Mesendoderm (in vitro differentiated cells): ENCODE data around the gene VIPR2.
"Not testable (repeated sequence)": the region's sequence is repeated elsewhere in the genome, so short reads cannot be mapped to it uniquely, and the experiment has no call there.

ENCODE experiments used
- DNase-seq: peaks from one replicate; pipeline ENCODE4 v3.0.0; 2013
- H2AK5ac ChIP-seq: 2 replicates; pipeline ENCODE4 v1.6.1; 2013; ENCODE audit warnings: low read length, inconsistent platforms
- H2BK120ac ChIP-seq: 2 replicates; pipeline ENCODE4 v1.6.1; 2013; ENCODE audit warnings: low read depth, mild to moderate bottlenecking, low read length, moderate library complexity, mixed read lengths
- H2BK15ac ChIP-seq: replicated peaks from 2 replicates; pipeline ENCODE4 v1.6.1; 2013; ENCODE audit warnings: low read depth, mild to moderate bottlenecking, moderate library complexity
- H2BK5ac ChIP-seq: 2 replicates; pipeline ENCODE4 v1.6.1; 2013; ENCODE audit warnings: low read length, inconsistent platforms
- H3K18ac ChIP-seq: 2 replicates; pipeline ENCODE4 v1.6.1; 2013; ENCODE audit warnings: mild to moderate bottlenecking, low read length, mixed read lengths
- H3K23ac ChIP-seq: one replicate; pipeline ENCODE4 v1.6.1; 2013; ENCODE audit warnings: low read length
- H3K27ac ChIP-seq: 2 replicates; pipeline ENCODE4 v1.5.1; 2013; ENCODE audit warnings: low read depth, mild to moderate bottlenecking, inconsistent platforms, low read length, moderate library complexity
- H3K27me3 ChIP-seq: 2 replicates; pipeline ENCODE4 v1.6.1; 2013; ENCODE audit warnings: low read length, control low read depth, mild to moderate bottlenecking, inconsistent platforms; ENCODE audit not compliant: insufficient read depth, poor library complexity
- H3K36me3 ChIP-seq: 2 replicates; pipeline ENCODE4 v1.6.1; 2013; ENCODE audit warnings: low read length, inconsistent platforms; ENCODE audit not compliant: control insufficient read depth, insufficient read depth
- H3K4ac ChIP-seq: one replicate; pipeline ENCODE4 v1.6.1; 2013; ENCODE audit warnings: low read depth, mild to moderate bottlenecking, low read length, moderate library complexity
- H3K4me1 ChIP-seq: 2 replicates; pipeline ENCODE4 v1.6.1; 2013; ENCODE audit warnings: low read depth, low read length, inconsistent platforms; ENCODE audit not compliant: control insufficient read depth
- H3K4me2 ChIP-seq: 2 replicates; pipeline ENCODE4 v1.6.1; 2013; ENCODE audit warnings: low read length
- H3K4me3 ChIP-seq: 2 replicates; pipeline ENCODE4 v1.5.1; 2013; ENCODE audit warnings: mild to moderate bottlenecking, low read length
- H3K56ac ChIP-seq: one replicate; pipeline ENCODE4 v1.6.1; 2013; ENCODE audit warnings: low read length
- H3K79me1 ChIP-seq: 2 replicates; pipeline ENCODE4 v1.6.1; 2013; ENCODE audit warnings: low read length, inconsistent platforms
- H3K79me2 ChIP-seq: 2 replicates; pipeline ENCODE4 v1.6.1; 2013; ENCODE audit warnings: mild to moderate bottlenecking, low read length; ENCODE audit not compliant: control insufficient read depth, insufficient read depth
- H3K9ac ChIP-seq: 2 replicates; pipeline ENCODE4 v1.6.1; 2013; ENCODE audit warnings: low read length, inconsistent platforms
- H4K5ac ChIP-seq: one replicate; pipeline ENCODE4 v1.6.1; 2013; ENCODE audit warnings: low read length
- H4K8ac ChIP-seq: one replicate; pipeline ENCODE4 v1.6.1; 2013; ENCODE audit warnings: low read depth, mild to moderate bottlenecking, control low read depth, low read length, moderate library complexity
- WGBS: extraction: QIAGEN DNeasy Blood & Tissue Kit; methylation state at CpG from one replicate; pipeline ENCODE4 v1.1.7; 2013; ENCODE audit warnings: low lambda C conversion rate, missing lambda C conversion rate; ENCODE audit not compliant: insufficient coverage; ENCODE audit errors: extremely low coverage; 5-methylcytosine and 5-hydroxymethylcytosine counted together

VIPR2 gene

DNA sequence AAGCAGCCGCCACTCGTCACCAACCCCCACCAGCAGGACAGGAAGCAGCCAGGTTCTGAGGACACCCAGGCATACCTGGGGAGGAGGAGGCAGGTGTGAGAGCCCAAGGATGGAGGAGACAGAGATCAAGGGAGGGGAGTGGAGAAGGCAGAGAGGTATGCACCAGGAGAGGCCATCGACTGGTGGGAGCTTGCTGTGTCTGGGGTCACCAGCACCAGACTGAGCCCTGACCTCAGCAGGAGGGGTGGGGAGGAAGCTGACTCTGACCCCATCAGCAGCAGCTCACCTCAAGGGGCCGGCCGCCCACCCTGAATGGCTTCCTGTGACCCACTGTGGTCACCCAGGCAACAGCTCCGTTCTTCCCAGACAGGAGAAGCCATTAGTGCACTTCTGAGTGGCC, 7.8 kb downstream of the VIPR2 start:
- Histone ChIP-seq H3K4me1 (peaks cover 4% of the 10 kb centered on the region), H3K4me2 (no peak overlapping the region), H4K8ac (no peak overlapping the region), H3K27me3 (no peaks in the 10 kb centered on the region), H3K79me1 (no peaks in the 10 kb centered on the region), H3K4me3 (no peak overlapping the region), H3K23ac (no peak overlapping the region), H2BK15ac (no peak overlapping the region), H3K56ac (no peak overlapping the region), H3K4ac (no peak overlapping the region), H3K18ac (no peak overlapping the region), H4K5ac (no peak overlapping the region), H3K79me2 (no peaks in the 10 kb centered on the region), H2AK5ac (no peak overlapping the region), H3K36me3 (no peaks in the 10 kb centered on the region), H3K9ac (no peak overlapping the region), H2BK5ac (no peak overlapping the region), H3K27ac (no peak overlapping the region), H2BK120ac (no peak overlapping the region)
- WGBS, result no CpG with 5 or more reads among the region's 6 CpGs
- no peak for DNase-seq

DNA sequence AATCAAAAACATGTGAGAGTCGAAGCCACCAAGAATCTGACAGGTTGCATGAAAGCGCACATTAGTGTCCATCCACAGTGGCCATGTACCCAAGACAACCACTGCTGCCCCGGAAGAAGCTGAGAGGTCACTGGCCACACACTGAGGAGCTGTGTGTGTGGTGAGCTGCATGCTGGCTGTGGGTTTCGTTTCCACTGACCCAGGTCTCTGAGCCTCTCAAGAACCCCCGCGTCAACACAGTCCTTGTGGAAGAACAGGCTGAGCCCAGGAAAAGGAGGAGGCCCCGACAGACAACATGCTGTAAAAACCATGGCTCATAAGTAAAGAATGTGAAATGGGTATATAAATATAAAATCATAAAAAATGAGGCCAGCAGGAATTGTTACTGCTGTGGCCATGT, 8.2 kb downstream of the VIPR2 start:
- Histone ChIP-seq H3K4ac (no peak overlapping the region), H3K9ac (no peak overlapping the region), H3K36me3 (no peaks in the 10 kb centered on the region), H3K27ac (no peak overlapping the region), H4K5ac (no peak overlapping the region), H3K18ac (no peak overlapping the region), H3K27me3 (no peaks in the 10 kb centered on the region), H2AK5ac (no peak overlapping the region), H3K23ac (no peak overlapping the region), H3K4me2 (no peak overlapping the region), H4K8ac (no peak overlapping the region), H3K56ac (no peak overlapping the region), H3K4me3 (no peak overlapping the region), H2BK120ac (no peak overlapping the region), H3K79me1 (no peaks in the 10 kb centered on the region), H3K79me2 (no peaks in the 10 kb centered on the region), H3K4me1 (peaks cover 5% of the 10 kb centered on the region), H2BK15ac (no peak overlapping the region), H2BK5ac (no peak overlapping the region)
- WGBS, result no CpG with 5 or more reads among the region's 7 CpGs
- DNase-seq, result no peak

DNA sequence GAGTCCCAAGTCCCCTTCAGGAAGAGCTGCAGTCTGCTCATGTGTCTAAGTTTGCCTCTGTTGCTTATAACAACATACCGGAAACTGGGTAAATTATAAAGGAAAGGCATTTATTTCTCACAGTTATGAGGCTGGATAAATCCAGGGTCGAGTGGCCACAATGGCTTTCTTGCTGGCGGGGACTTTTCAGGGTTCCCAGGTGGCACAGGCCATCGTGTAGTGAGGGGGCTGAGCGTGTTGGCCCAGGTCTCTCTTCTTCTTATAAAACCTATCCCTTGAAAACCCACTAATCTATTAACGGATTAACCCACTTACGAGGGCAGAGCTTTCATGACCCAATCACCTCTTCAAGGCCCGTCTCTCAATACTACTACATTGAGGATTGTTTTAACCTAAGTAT, 8.7 kb downstream of the VIPR2 start:
- H3K27ac ChIP-seq, result no peak overlapping the region
- H3K79me2 ChIP-seq, result no peaks in the 10 kb centered on the region
- H3K9ac ChIP-seq, result no peak overlapping the region
- H3K36me3 ChIP-seq, result no peaks in the 10 kb centered on the region
- H3K4me2 ChIP-seq, result no peak overlapping the region
- no peak overlapping the region for H3K18ac ChIP-seq
- no peak overlapping the region for H3K4ac ChIP-seq
- no peak for DNase-seq
- H3K79me1 ChIP-seq, result no peaks in the 10 kb centered on the region
- H2BK5ac ChIP-seq, result no peak overlapping the region
- H3K23ac ChIP-seq, result no peak overlapping the region
- H2BK15ac ChIP-seq, result no peak overlapping the region
- no peak overlapping the region for H4K8ac ChIP-seq
- no peak overlapping the region for H3K56ac ChIP-seq
- no peak overlapping the region for H2BK120ac ChIP-seq
- no CpG with 5 or more reads among the region's 8 CpGs for WGBS
- no peak overlapping the region for H3K4me3 ChIP-seq
- no peak overlapping the region for H2AK5ac ChIP-seq
- no peak overlapping the region for H4K5ac ChIP-seq
- peaks cover 3% of the 10 kb centered on the region for H3K4me1 ChIP-seq
- H3K27me3 ChIP-seq, result no peaks in the 10 kb centered on the region

DNA sequence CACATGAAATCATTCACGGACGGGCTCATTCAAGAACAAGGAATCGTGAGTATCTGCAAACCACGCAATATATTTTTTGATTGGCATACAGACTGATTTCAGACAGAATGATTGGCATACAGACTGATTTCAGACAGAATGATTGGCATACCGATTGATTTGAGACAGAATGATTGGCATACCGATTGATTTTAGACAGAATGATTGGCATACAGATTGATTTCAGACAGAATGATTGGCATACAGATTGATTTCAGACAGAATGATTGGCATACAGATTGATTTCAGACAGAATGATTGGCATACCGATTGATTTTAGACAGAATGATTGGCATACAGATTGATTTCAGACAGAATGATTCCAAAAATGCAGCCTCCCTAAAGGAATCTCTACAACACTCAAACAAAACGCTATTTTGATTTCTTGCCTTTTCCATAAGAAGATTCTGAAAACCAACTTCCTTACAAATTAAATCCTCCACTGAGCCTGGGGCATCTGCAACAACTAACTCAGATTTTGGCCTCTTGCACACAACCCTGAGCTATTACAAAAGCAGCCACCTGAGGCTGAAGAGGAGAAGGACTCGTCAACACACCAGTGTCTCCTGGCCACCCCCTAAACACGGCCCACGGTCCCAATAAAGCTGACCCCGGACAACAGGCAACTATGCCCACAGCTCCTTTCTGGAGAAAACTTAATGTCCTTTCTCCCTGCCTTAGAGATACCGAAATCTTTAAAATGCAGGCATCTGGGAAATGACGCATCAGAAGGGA, 11.8 kb downstream of the VIPR2 start:
- no CpG with 5 or more reads among the region's 14 CpGs for WGBS
- DNase-seq, H3K79me2 ChIP-seq: not testable (repeated sequence)

DNA sequence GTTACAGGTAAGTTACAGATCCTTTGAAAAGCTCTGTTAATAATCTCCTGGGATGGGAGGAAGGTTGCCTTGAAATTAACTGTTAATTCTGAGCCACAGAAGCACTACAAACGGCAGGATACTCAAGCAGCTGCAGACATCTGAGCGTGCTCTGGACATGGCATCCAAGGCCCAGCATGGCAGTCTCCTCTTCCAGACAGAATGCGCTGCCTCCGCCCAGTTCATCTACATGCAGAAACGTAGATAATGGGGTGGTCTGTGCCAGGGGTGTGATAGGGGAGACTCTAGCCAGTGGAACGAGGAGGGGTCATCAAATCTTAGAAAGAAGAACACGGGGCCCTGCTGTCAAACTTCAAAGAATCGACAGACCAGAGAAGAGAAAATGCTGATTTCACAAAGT, 13.8 kb downstream of the VIPR2 start:
- Histone ChIP-seq H3K4me2 (no peak overlapping the region), H2BK120ac (no peak overlapping the region), H3K18ac (no peak overlapping the region), H3K36me3 (no peaks in the 10 kb centered on the region), H3K27ac (no peak overlapping the region), H3K4ac (no peak overlapping the region), H3K56ac (no peak overlapping the region), H3K4me1 (peaks cover 2% of the 10 kb centered on the region), H3K79me2 (no peaks in the 10 kb centered on the region), H4K8ac (no peak overlapping the region), H3K79me1 (no peaks in the 10 kb centered on the region), H3K23ac (no peak overlapping the region), H2BK5ac (no peak overlapping the region), H2AK5ac (no peak overlapping the region), H2BK15ac (no peak overlapping the region), H3K4me3 (no peak overlapping the region), H3K9ac (no peak overlapping the region), H4K5ac (no peak overlapping the region), H3K27me3 (no peaks in the 10 kb centered on the region)
- WGBS, result no CpG with 5 or more reads among the region's 8 CpGs
- no peak for DNase-seq

More for the DNA sequence above, 11.8 kb downstream of the VIPR2 start:
- not testable (repeated sequence) for H3K9ac ChIP-seq, H2BK15ac ChIP-seq, H3K27me3 ChIP-seq, H4K8ac ChIP-seq, H2BK5ac ChIP-seq, H3K4ac ChIP-seq, H3K4me3 ChIP-seq, H3K36me3 ChIP-seq, H3K23ac ChIP-seq, H2BK120ac ChIP-seq, H3K4me1 ChIP-seq, H3K27ac ChIP-seq, H3K18ac ChIP-seq, H3K79me1 ChIP-seq, H3K4me2 ChIP-seq, H3K56ac ChIP-seq, H4K5ac ChIP-seq, H2AK5ac ChIP-seq
